GM13976 (cell line): Measurements from ENCODE around the gene EPB42.
A peak's percentile ranks its signal among the peaks of the same experiment; 100 is the strongest.

ENCODE experiments used
- DNase-seq: peaks from one replicate; pipeline ENCODE4 v3.0.0; 2012; ENCODE audit warnings: low spot score
- CTCF ChIP-seq: IDR thresholded peaks from 2 replicates; pipeline ENCODE4 v1.5.1; 2012; ENCODE audit warnings: borderline replicate concordance, mild to moderate bottlenecking; ENCODE audit not compliant: insufficient read depth; ENCODE audit errors: extremely low read depth, missing control alignments, control extremely low read depth
- in situ Hi-C: fragments of 300-500 bp; cut with MboI; formaldehyde crosslinking; loops from one replicate; pipeline ENCODE4 v1.12.0; 2022; ENCODE audit warnings: low sequenced_read_pairs, mixed read lengths, inconsistent platforms; ENCODE audit not compliant: unreplicated experiment

EPB42 gene

GRCh38 chr15:43213466-43213865, 7.4 kb downstream of the EPB42 start:
- in situ Hi-C loops: no loop called here
- TF ChIP-seq CTCF: no peak
- no peak for DNase-seq

- no peak for TF ChIP-seq CTCF
- in situ Hi-C loops: no loop called here
Measured at GRCh38 chr15:43212951-43213350, 7.9 kb downstream of the EPB42 start.

GRCh38 chr15:43212299-43212698, 8.5 kb downstream of the EPB42 start:
- DNase-seq: no peak
- TF ChIP-seq CTCF: no peak
- in situ Hi-C loops: no loop called here

More at GRCh38 chr15:43212951-43213350, 7.9 kb downstream of the EPB42 start:
- DNase-seq: no peak

GRCh38 chr15:43211224-43211735, 9.5 kb downstream of the EPB42 start:
- in situ Hi-C loops: no loop called here
- no peak for TF ChIP-seq CTCF
- DNase-seq: no peak

GRCh38 chr15:43210807-43211206, 10.0 kb downstream of the EPB42 start:
- in situ Hi-C loops: no loop called here
- no peak for DNase-seq
- no peak for TF ChIP-seq CTCF

GRCh38 chr15:43210172-43210745, 10.6 kb downstream of the EPB42 start:
- DNase-seq: no peak
- no peak for TF ChIP-seq CTCF
- in situ Hi-C loops: no loop called here

- peak; percentile 71 for DNase-seq
- no peak for TF ChIP-seq CTCF
- in situ Hi-C loops: no loop called here
Measured at GRCh38 chr15:43209059-43209824, 11.6 kb downstream of the EPB42 start.
